Stimulated activated naive CD8-positive, alpha-beta T cell treated with anti-CD3 and anti-CD28 coated beads, Interleukin-15, Interleukin-2, amounts not matched to agents 100 U/mL and 50 U/mL, for 24 hours (primary cell): ENCODE data around the gene OSBPL10.

Source experiments
- ATAC-seq: fragments of 150-1000 bp; cut with Tn5 transposase; one replicate; pipeline ENCODE4 v1.10.0; 2021
- DNase-seq: peaks from one replicate; pipeline ENCODE4 v3.0.0; 2021

Gene OSBPL10

GRCh38 chr3:31744913-31745312, 236.1 kb downstream of the OSBPL10 start:
- DNase-seq (no peak), ATAC-seq (no peak)

- ATAC-seq: no peak
- no peak for DNase-seq
Observed at GRCh38 chr3:31743331-31744089, 237.6 kb downstream of the OSBPL10 start.

- DNase-seq (no peak), ATAC-seq (no peak)
Observed at GRCh38 chr3:31740397-31740796, 240.7 kb downstream of the OSBPL10 start.

- ATAC-seq: no peak
Observed at GRCh38 chr3:31738412-31738811, 242.7 kb downstream of the OSBPL10 start.

GRCh38 chr3:31735667-31736066, 245.4 kb downstream of the OSBPL10 start:
- no peak for DNase-seq
- ATAC-seq: no peak

More at GRCh38 chr3:31738412-31738811, 242.7 kb downstream of the OSBPL10 start:
- no peak for DNase-seq

GRCh38 chr3:31733234-31733667, 247.8 kb downstream of the OSBPL10 start:
- ATAC-seq (no peak), DNase-seq (no peak)

- ATAC-seq: no peak
Observed at GRCh38 chr3:31732548-31732947, 248.5 kb downstream of the OSBPL10 start.

GRCh38 chr3:31729573-31729972, 251.5 kb downstream of the OSBPL10 start:
- ATAC-seq (no peak), DNase-seq (no peak)

More at GRCh38 chr3:31732548-31732947, 248.5 kb downstream of the OSBPL10 start:
- DNase-seq: no peak

GRCh38 chr3:31729082-31729481, 252.0 kb downstream of the OSBPL10 start:
- ATAC-seq: no peak
- DNase-seq: no peak

- DNase-seq (no peak), ATAC-seq (no peak)
Observed at GRCh38 chr3:31728403-31728802, 252.7 kb downstream of the OSBPL10 start.

GRCh38 chr3:31725976-31726375, 255.1 kb downstream of the OSBPL10 start:
- ATAC-seq (no peak), DNase-seq (no peak)

- DNase-seq (no peak), ATAC-seq (no peak)
Observed at GRCh38 chr3:31725568-31725967, 255.5 kb downstream of the OSBPL10 start.

GRCh38 chr3:31724651-31725050, 256.4 kb downstream of the OSBPL10 start:
- DNase-seq: no peak
- no peak for ATAC-seq

- ATAC-seq (no peak), DNase-seq (no peak)
Observed at GRCh38 chr3:31724116-31724515, 256.9 kb downstream of the OSBPL10 start.

GRCh38 chr3:31723701-31724100, 257.4 kb downstream of the OSBPL10 start:
- ATAC-seq: no peak
- DNase-seq: no peak

- no peak for ATAC-seq
Observed at GRCh38 chr3:31721676-31722075, 259.4 kb downstream of the OSBPL10 start.

GRCh38 chr3:31714495-31715280, 266.4 kb downstream of the OSBPL10 start:
- ATAC-seq (no peak), DNase-seq (no peak)

More at GRCh38 chr3:31721676-31722075, 259.4 kb downstream of the OSBPL10 start:
- no peak for DNase-seq

- DNase-seq (no peak), ATAC-seq (no peak)
Observed at GRCh38 chr3:31713816-31714215, 267.2 kb downstream of the OSBPL10 start.

GRCh38 chr3:31710123-31710803, 270.8 kb downstream of the OSBPL10 start:
- no peak for ATAC-seq

GRCh38 chr3:31709526-31709925, 271.5 kb downstream of the OSBPL10 start:
- no peak for ATAC-seq

More at GRCh38 chr3:31710123-31710803, 270.8 kb downstream of the OSBPL10 start:
- no peak for DNase-seq

GRCh38 chr3:31709005-31709404, 272.1 kb downstream of the OSBPL10 start:
- ATAC-seq (no peak), DNase-seq (no peak)

More at GRCh38 chr3:31709526-31709925, 271.5 kb downstream of the OSBPL10 start:
- DNase-seq: no peak

GRCh38 chr3:31707286-31707685, 273.8 kb downstream of the OSBPL10 start:
- no peak for ATAC-seq

GRCh38 chr3:31705736-31706135, 275.3 kb downstream of the OSBPL10 start:
- no peak for DNase-seq
- no peak for ATAC-seq

More at GRCh38 chr3:31707286-31707685, 273.8 kb downstream of the OSBPL10 start:
- no peak for DNase-seq
